IPS-20b (cell line): Measurements from ENCODE around the gene RBM20.
"Not testable (repeated sequence)": the region's sequence is repeated elsewhere in the genome, so short reads cannot be mapped to it uniquely, and the experiment has no call there.

Experiments
- H3K27ac ChIP-seq: one replicate; pipeline ENCODE4 v1.5.1; 2013; ENCODE audit warnings: low read length
- H3K27me3 ChIP-seq: 2 replicates; pipeline ENCODE4 v1.6.1; 2013; ENCODE audit warnings: mild to moderate bottlenecking, low read length, inconsistent platforms; ENCODE audit not compliant: insufficient read depth
- H3K36me3 ChIP-seq: 2 replicates; pipeline ENCODE4 v1.6.1; 2013; ENCODE audit warnings: low read depth, mild to moderate bottlenecking, inconsistent platforms, low read length, moderate library complexity; ENCODE audit not compliant: insufficient read depth
- H3K4me1 ChIP-seq: 2 replicates; pipeline ENCODE4 v1.6.1; 2013; ENCODE audit warnings: mild to moderate bottlenecking, control low read depth, inconsistent platforms, low read length, moderate library complexity; ENCODE audit not compliant: insufficient read depth
- H3K4me3 ChIP-seq: 2 replicates; pipeline ENCODE4 v1.5.1; 2013; ENCODE audit warnings: mild to moderate bottlenecking, low read length, inconsistent platforms
- H3K9ac ChIP-seq: 2 replicates; pipeline ENCODE4 v1.6.1; 2013; ENCODE audit warnings: low read depth, mild to moderate bottlenecking, inconsistent platforms, low read length, moderate library complexity
- H3K9me3 ChIP-seq: 2 replicates; pipeline ENCODE4 v1.6.1; 2013; ENCODE audit warnings: mild to moderate bottlenecking, low read depth, low read length, inconsistent platforms; ENCODE audit not compliant: insufficient read depth

RBM20 gene

GRCh38 chr10:110699859-110700468, 55.8 kb downstream of the RBM20 start:
- H3K4me3 ChIP-seq, result no peak overlapping the region
- no peaks in the 10 kb centered on the region for H3K36me3 ChIP-seq
- no peak overlapping the region for H3K27ac ChIP-seq
- peaks cover 8% of the 10 kb centered on the region for H3K4me1 ChIP-seq
- no peaks in the 10 kb centered on the region for H3K9me3 ChIP-seq
- H3K9ac ChIP-seq, result no peak overlapping the region
- H3K27me3 ChIP-seq, result no peaks in the 10 kb centered on the region

GRCh38 chr10:110700947-110701616, 56.9 kb downstream of the RBM20 start:
- Histone ChIP-seq H3K27me3 (no peaks in the 10 kb centered on the region), H3K9ac (no peak overlapping the region), H3K4me3 (no peak overlapping the region), H3K36me3 (no peaks in the 10 kb centered on the region), H3K4me1 (peaks cover 9% of the 10 kb centered on the region), H3K9me3 (no peaks in the 10 kb centered on the region), H3K27ac (no peak overlapping the region)

- Histone ChIP-seq H3K9me3 (no peaks in the 10 kb centered on the region), H3K4me3 (no peak overlapping the region), H3K9ac (no peak overlapping the region), H3K4me1 (peaks cover 14% of the 10 kb centered on the region), H3K27ac (no peak overlapping the region), H3K27me3 (no peaks in the 10 kb centered on the region), H3K36me3 (no peaks in the 10 kb centered on the region)
These were observed 57.5 kb downstream of the RBM20 start for GRCh38 chr10:110701617-110701971.

- Histone ChIP-seq H3K4me1 (peaks cover 18% of the 10 kb centered on the region), H3K9me3 (no peaks in the 10 kb centered on the region), H3K27me3 (no peaks in the 10 kb centered on the region), H3K4me3 (no peak overlapping the region), H3K36me3 (no peaks in the 10 kb centered on the region), H3K27ac (no peak overlapping the region), H3K9ac (no peak overlapping the region)
These were observed 59.9 kb downstream of the RBM20 start for GRCh38 chr10:110704070-110704469.

- H3K4me1 ChIP-seq, result peaks cover 18% of the 10 kb centered on the region
- no peaks in the 10 kb centered on the region for H3K9me3 ChIP-seq
- H3K27ac ChIP-seq, result no peak overlapping the region
- H3K4me3 ChIP-seq, result no peak overlapping the region
- H3K9ac ChIP-seq, result no peak overlapping the region
- no peaks in the 10 kb centered on the region for H3K36me3 ChIP-seq
- no peaks in the 10 kb centered on the region for H3K27me3 ChIP-seq
These were observed 60.9 kb downstream of the RBM20 start for GRCh38 chr10:110704906-110705476.

- H3K27ac ChIP-seq, result not testable (repeated sequence)
These were observed 61.5 kb downstream of the RBM20 start for GRCh38 chr10:110705596-110705995.

GRCh38 chr10:110706690-110707098, 62.6 kb downstream of the RBM20 start:
- no peaks in the 10 kb centered on the region for H3K9me3 ChIP-seq
- no peak overlapping the region for H3K9ac ChIP-seq
- H3K36me3 ChIP-seq, result no peaks in the 10 kb centered on the region
- no peak overlapping the region for H3K27ac ChIP-seq
- peaks cover 13% of the 10 kb centered on the region for H3K4me1 ChIP-seq
- no peaks in the 10 kb centered on the region for H3K27me3 ChIP-seq
- no peak overlapping the region for H3K4me3 ChIP-seq

More at GRCh38 chr10:110705596-110705995, 61.5 kb downstream of the RBM20 start:
- H3K4me3 ChIP-seq, H3K27me3 ChIP-seq, H3K9ac ChIP-seq, H3K36me3 ChIP-seq, H3K9me3 ChIP-seq: not testable (repeated sequence)
- H3K4me1 ChIP-seq, result peaks cover 18% of the 10 kb centered on the region

- Histone ChIP-seq H3K9me3 (no peaks in the 10 kb centered on the region), H3K27ac (no peak overlapping the region), H3K4me3 (no peak overlapping the region), H3K36me3 (no peaks in the 10 kb centered on the region), H3K27me3 (no peaks in the 10 kb centered on the region), H3K4me1 (peaks cover 10% of the 10 kb centered on the region), H3K9ac (no peak overlapping the region)
These were observed 64.8 kb downstream of the RBM20 start for GRCh38 chr10:110708776-110709443.

GRCh38 chr10:110709444-110709828, 65.3 kb downstream of the RBM20 start:
- no peak overlapping the region for H3K4me3 ChIP-seq
- H3K36me3 ChIP-seq, result no peaks in the 10 kb centered on the region
- H3K9me3 ChIP-seq, result no peaks in the 10 kb centered on the region
- H3K27me3 ChIP-seq, result no peaks in the 10 kb centered on the region
- H3K9ac ChIP-seq, result no peak overlapping the region
- no peak overlapping the region for H3K27ac ChIP-seq
- H3K4me1 ChIP-seq, result peaks cover 10% of the 10 kb centered on the region

- H3K27me3 ChIP-seq, result no peaks in the 10 kb centered on the region
- no peak overlapping the region for H3K9ac ChIP-seq
- H3K4me3 ChIP-seq, result no peak overlapping the region
- peaks cover 10% of the 10 kb centered on the region for H3K4me1 ChIP-seq
- no peaks in the 10 kb centered on the region for H3K36me3 ChIP-seq
- H3K9me3 ChIP-seq, result no peaks in the 10 kb centered on the region
- no peak overlapping the region for H3K27ac ChIP-seq
These were observed 65.9 kb downstream of the RBM20 start for GRCh38 chr10:110709964-110710587.

- Histone ChIP-seq H3K27ac (no peak overlapping the region), H3K9ac (no peak overlapping the region), H3K4me3 (no peak overlapping the region), H3K4me1 (peaks cover 10% of the 10 kb centered on the region), H3K27me3 (no peaks in the 10 kb centered on the region), H3K9me3 (no peaks in the 10 kb centered on the region), H3K36me3 (no peaks in the 10 kb centered on the region)
These were observed 66.5 kb downstream of the RBM20 start for GRCh38 chr10:110710621-110711020.
